Endothelial cell of umbilical vein (primary cell): Measurements from ENCODE around the gene PHB1. TPM values are rescaled to one million over a fixed set of nuclear protein-coding genes. Genes with fewer than 3 reads are reported as not detected.

Source experiments
- BruUV-seq: library from RNA; stranded (reverse); fragments of 400-500 nt; replicated peaks from 2 replicates; lab custom pipeline; 2021; lab: Mats Ljungman, UMichigan
- CTCF ChIA-PET: fragments of 300-600, 350-600 bp; sonication (Branson Sonifier 250); formaldehyde crosslinking; loops from one replicate; lab custom pipeline; 2021; ENCODE audit warnings: antibody characterized with exemption, inconsistent platforms; lab: Charles Lee
- POLR2A ChIA-PET: fragments of 300-600, 350-600 bp; sonication (Branson Sonifier 250); formaldehyde crosslinking; loops from one replicate; lab custom pipeline; 2021; ENCODE audit warnings: antibody characterized with exemption, inconsistent platforms; lab: Charles Lee
- DNase-seq: peaks from one replicate; pipeline ENCODE4 v3.0.0-alpha.2; 2011; ENCODE audit warnings: low read depth, low spot score
- FAIRE-seq: peaks from 2 replicates; lab custom pipeline; 2011; peaks lifted over from hg19 to GRCh38; lab: Jason Lieb, UNC
- H2AFZ ChIP-seq: 2 replicates; pipeline ENCODE4 v1.6.0; 2012; ENCODE audit warnings: low read depth, low read length, control low read depth, inconsistent platforms
- H3K27ac ChIP-seq: 2 replicates; pipeline ENCODE4 v1.5.1; 2011; ENCODE audit warnings: low read depth, mild to moderate bottlenecking, control low read depth, low read length, moderate library complexity; ENCODE audit not compliant: insufficient read depth
- H3K27me3 ChIP-seq, 2 experiments: 2 replicates each; pipeline versions ENCODE4 v1.6.0 to v1.6.1; 2011; ENCODE audit warnings: low read length in 2 of 2, mixed read lengths in 1 of 2; ENCODE audit not compliant: control insufficient read depth in 2 of 2, insufficient read depth in 2 of 2
- H3K36me3 ChIP-seq, 2 experiments: 2 replicates in 1 of 2; 3 replicates in 1 of 2; pipeline ENCODE4 v1.5.1; 2011; ENCODE audit warnings: low read length in 2 of 2, mild to moderate bottlenecking in 1 of 2, moderate library complexity in 1 of 2; ENCODE audit not compliant: control insufficient read depth in 2 of 2, insufficient read depth in 2 of 2; ENCODE audit errors: extremely low read depth in 1 of 2
- H3K4me1 ChIP-seq: 3 replicates; pipeline ENCODE4 v1.5.1; 2011; ENCODE audit warnings: mild to moderate bottlenecking, low read length; ENCODE audit not compliant: control insufficient read depth, insufficient read depth; ENCODE audit errors: extremely low read depth
- H3K4me2 ChIP-seq: 2 replicates; pipeline ENCODE4 v1.6.1; 2011; ENCODE audit warnings: low read length, control low read depth, mixed read lengths; ENCODE audit not compliant: insufficient read depth
- H3K4me3 ChIP-seq, 3 experiments: fragments of 200-600 bp in 1 of 3; sonication (generic), shearing (Covaris generic) in 1 of 3; replicated peaks in 1 of 3; 2 replicates each; pipeline ENCODE4 v1.5.1; 2011 to 2016; ENCODE audit warnings: control low read depth in 3 of 3, low read length in 3 of 3, mild to moderate bottlenecking in 2 of 3, inconsistent platforms in 1 of 3, low read depth in 1 of 3, moderate library complexity in 1 of 3; ENCODE audit not compliant: insufficient read depth in 1 of 3
- H3K79me2 ChIP-seq: 2 replicates; pipeline ENCODE4 v1.6.0; 2012; ENCODE audit warnings: low read length, inconsistent platforms; ENCODE audit not compliant: control insufficient read depth, insufficient read depth
- H3K9ac ChIP-seq: replicated peaks from 2 replicates; pipeline ENCODE3; 2011; ENCODE audit warnings: low read length, control low read depth; ENCODE audit not compliant: insufficient read depth; ENCODE audit errors: extremely low read depth
- H3K9me1 ChIP-seq: replicated peaks from 3 replicates; pipeline ENCODE4 v1.6.0; 2011; ENCODE audit warnings: mild to moderate bottlenecking, low read length; ENCODE audit not compliant: control insufficient read depth, insufficient read depth; ENCODE audit errors: extremely low read depth
- H3K9me3 ChIP-seq: replicated peaks from 2 replicates; pipeline ENCODE4 v1.5.1; 2012; ENCODE audit warnings: low read length, inconsistent platforms; ENCODE audit not compliant: control insufficient read depth, insufficient read depth
- H4K20me1 ChIP-seq: replicated peaks from 2 replicates; pipeline ENCODE3; 2011; ENCODE audit warnings: mild to moderate bottlenecking, low read length; ENCODE audit not compliant: control insufficient read depth, insufficient read depth; ENCODE audit errors: extremely low read depth
- EZH2 ChIP-seq: IDR thresholded peaks from 2 replicates; pipeline ENCODE4 v1.6.1; 2012; ENCODE audit warnings: borderline replicate concordance, low read depth, mild to moderate bottlenecking, moderate library complexity, low read length, inconsistent platforms; ENCODE audit not compliant: severe bottlenecking
- FOS ChIP-seq: IDR thresholded peaks from 2 replicates; pipeline ENCODE4 v1.6.1; 2011; ENCODE audit warnings: mild to moderate bottlenecking, low read length, moderate library complexity, borderline replicate concordance; ENCODE audit not compliant: insufficient read depth
- GATA2 ChIP-seq: IDR thresholded peaks from 2 replicates; pipeline ENCODE4 v1.7.0; 2011; ENCODE audit warnings: low read depth, mild to moderate bottlenecking, moderate library complexity, mixed read lengths, low read length; ENCODE audit not compliant: insufficient read length, insufficient read depth
- JUN ChIP-seq: IDR thresholded peaks from 2 replicates; pipeline ENCODE4 v1.6.1; 2011; ENCODE audit warnings: borderline replicate concordance, low read depth; ENCODE audit not compliant: insufficient read length, insufficient read depth
- MYC ChIP-seq: IDR thresholded peaks from one replicate; pipeline ENCODE4 v1.6.1; 2011; ENCODE audit warnings: mild to moderate bottlenecking, low read depth, low read length
- POLR2A ChIP-seq: IDR thresholded peaks from 2 replicates; pipeline ENCODE4 v1.6.1; 2012; ENCODE audit warnings: low read depth, mild to moderate bottlenecking, control low read depth, low read length
- POLR2AphosphoS5 ChIP-seq: IDR thresholded peaks from 2 replicates; pipeline ENCODE4 v1.6.1; 2012; ENCODE audit warnings: low read depth, mild to moderate bottlenecking, control low read depth, low read length, moderate library complexity; ENCODE audit not compliant: insufficient read depth
- dilution Hi-C: fragments of 300-500 bp; cut with MboI; formaldehyde crosslinking; loops from one replicate; pipeline ENCODE4 v1.15.0; 2019; ENCODE audit warnings: low sequenced_read_pairs; ENCODE audit not compliant: extremely low pct_ligation_motif_present
- intact Hi-C: fragments of 100-400 bp; cut with micrococcal nuclease; formaldehyde crosslinking; loops from one replicate; pipeline ENCODE4 v1.10.0; 2022
- polyA plus RNA-seq, 4 experiments: library from polyadenylated mRNA; depleted of rRNA in 3 of 4; stranded (reverse) in 3 of 4; unstranded in 1 of 4; fragments of >200 nt; gene quantifications; 2 replicates each; pipeline versions ENCODE4 v1.2.1 to v1.2.3, GENCODE V29; 2011 to 2012; ENCODE audit warnings: missing spikeins in 1 of 4
- total RNA-seq: library from RNA; stranded (reverse); gene quantifications from 2 replicates; pipeline ENCODE4 v1.2.3, GENCODE V29; 2021
- TF ChIP-seq, protein P1 (sequence below): IDR thresholded peaks from 2 replicates; pipeline ENCODE4 v1.6.1; 2011; ENCODE audit not compliant: insufficient read depth, insufficient read length
- TF ChIP-seq, protein P2 (sequence below), 2 donors: IDR thresholded peaks; 1 replicate in 1 of 2; 2 replicates in 1 of 2; pipeline ENCODE4 v1.5.1; 2011; ENCODE audit warnings: low read length in 2 of 2, mild to moderate bottlenecking in 2 of 2, moderate library complexity in 2 of 2, control low read depth in 1 of 2, inconsistent platforms in 1 of 2, low read depth in 1 of 2; ENCODE audit not compliant: insufficient read depth in 1 of 2; ENCODE audit errors: extremely low read depth in 1 of 2

The PHB1 gene
- total and polyA plus RNA-seq, 2 donors (not counting 3 experiments of a cell fraction or from before 2014, with no cell fraction given), result 222 to 287 TPM

DNA sequence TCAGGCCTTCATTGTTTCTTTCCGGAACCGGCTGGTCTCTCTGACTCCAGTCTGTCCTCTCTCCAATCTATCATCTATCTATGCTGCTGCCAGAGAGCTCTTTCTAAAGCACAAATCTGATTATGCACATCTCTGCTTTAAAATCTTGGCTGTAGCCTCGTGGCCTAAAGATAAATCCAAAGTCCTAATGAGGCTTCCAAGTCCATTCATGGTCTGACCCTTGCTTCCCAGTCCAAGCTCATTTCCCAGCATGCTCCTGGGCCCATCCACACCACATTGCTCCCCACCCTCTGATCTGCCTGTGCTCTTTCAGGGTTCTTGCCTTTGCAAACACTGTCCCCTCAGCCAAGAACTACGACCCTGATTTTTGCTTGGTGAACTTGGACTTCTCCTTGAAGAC is 21.5 kb upstream of the PHB1 start:
- H3K4me3 ChIP-seq, result no peak overlapping the region
- no peaks in the 10 kb centered on the region for H3K4me1 ChIP-seq
- CTCF ChIA-PET, result interaction anchor here (0.7 to 9.6 kb wide), 8 partner anchors 10 to 131 kb away, joined by 3 to 188 read pairs (median 4); no protein-coding TSS in a partner anchor
- H3K9ac ChIP-seq, result no peak overlapping the region
- H3K36me3 ChIP-seq, result no peaks in the 10 kb centered on the region
- H3K79me2 ChIP-seq, result no peaks in the 10 kb centered on the region
- TF ChIP-seq POLR2A, result no peak
- no peak for TF ChIP-seq POLR2AphosphoS5
- TF ChIP-seq, protein P1, sequence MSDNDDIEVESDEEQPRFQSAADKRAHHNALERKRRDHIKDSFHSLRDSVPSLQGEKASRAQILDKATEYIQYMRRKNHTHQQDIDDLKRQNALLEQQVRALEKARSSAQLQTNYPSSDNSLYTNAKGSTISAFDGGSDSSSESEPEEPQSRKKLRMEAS, result no peak
- TF ChIP-seq EZH2, result no peak
- no peak for TF ChIP-seq GATA2
- no peak for TF ChIP-seq FOS
- no peak for TF ChIP-seq JUN
- TF ChIP-seq, protein P2, sequence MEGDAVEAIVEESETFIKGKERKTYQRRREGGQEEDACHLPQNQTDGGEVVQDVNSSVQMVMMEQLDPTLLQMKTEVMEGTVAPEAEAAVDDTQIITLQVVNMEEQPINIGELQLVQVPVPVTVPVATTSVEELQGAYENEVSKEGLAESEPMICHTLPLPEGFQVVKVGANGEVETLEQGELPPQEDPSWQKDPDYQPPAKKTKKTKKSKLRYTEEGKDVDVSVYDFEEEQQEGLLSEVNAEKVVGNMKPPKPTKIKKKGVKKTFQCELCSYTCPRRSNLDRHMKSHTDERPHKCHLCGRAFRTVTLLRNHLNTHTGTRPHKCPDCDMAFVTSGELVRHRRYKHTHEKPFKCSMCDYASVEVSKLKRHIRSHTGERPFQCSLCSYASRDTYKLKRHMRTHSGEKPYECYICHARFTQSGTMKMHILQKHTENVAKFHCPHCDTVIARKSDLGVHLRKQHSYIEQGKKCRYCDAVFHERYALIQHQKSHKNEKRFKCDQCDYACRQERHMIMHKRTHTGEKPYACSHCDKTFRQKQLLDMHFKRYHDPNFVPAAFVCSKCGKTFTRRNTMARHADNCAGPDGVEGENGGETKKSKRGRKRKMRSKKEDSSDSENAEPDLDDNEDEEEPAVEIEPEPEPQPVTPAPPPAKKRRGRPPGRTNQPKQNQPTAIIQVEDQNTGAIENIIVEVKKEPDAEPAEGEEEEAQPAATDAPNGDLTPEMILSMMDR (IDR thresholded peaks at IDR 0.05; ENCODE audit: extremely low read depth in 1 of 2, insufficient read depth in 1 of 2, low read depth in 1 of 2, low read length in 2 of 2), result no peak
- no peak for TF ChIP-seq MYC
- H3K9me1 ChIP-seq, result no peaks in the 10 kb centered on the region
- no peaks in the 10 kb centered on the region for H4K20me1 ChIP-seq
- dilution Hi-C loops (no loop called here), intact Hi-C loops (no loop called here)
- DNase-seq (no peak), FAIRE-seq (no peak)
- no peak overlapping the region for H3K27ac ChIP-seq
- no peak overlapping the region for H2AFZ ChIP-seq
- POLR2A ChIA-PET, result no interaction called here
- peaks cover 24% of the 10 kb centered on the region in 2 experiments for H3K27me3 ChIP-seq
- H3K4me2 ChIP-seq, result no peak overlapping the region
- H3K9me3 ChIP-seq, result no peaks in the 10 kb centered on the region
- no TSS peak for BruUV-seq
